Lower lobe of right lung (tissue), 2 donors: ENCODE measurements around the gene GNB1L. TPM values are rescaled to one million over a fixed set of nuclear protein-coding genes. Genes with fewer than 3 reads are reported as not detected.
A peak's percentile ranks its signal among the peaks of the same experiment; 100 is the strongest.

ENCODE experiments used
- ATAC-seq, 2 donors: fragments of 200-7000 bp; cut with Tn5 transposase; one replicate each; pipeline ENCODE4 v1.9.1; 2020 to 2022; ENCODE audit warnings: mild to moderate bottlenecking in 2 of 2, moderate library complexity in 2 of 2
- DNase-seq: peaks from one replicate; pipeline ENCODE4 v3.0.0-alpha.2; 2020
- H3K27ac ChIP-seq: fragments of 200-600 bp; one replicate; pipeline ENCODE4 v1.8.0; 2022
- H3K27me3 ChIP-seq: fragments of 200-600 bp; one replicate; pipeline ENCODE4 v1.8.0; 2022; ENCODE audit warnings: low read depth
- H3K36me3 ChIP-seq: fragments of 200-600 bp; one replicate; pipeline ENCODE4 v1.8.0; 2022; ENCODE audit warnings: mild to moderate bottlenecking
- H3K4me1 ChIP-seq: fragments of 200-600 bp; one replicate; pipeline ENCODE4 v1.8.0; 2022
- H3K4me3 ChIP-seq: fragments of 200-600 bp; one replicate; pipeline ENCODE4 v1.8.0; 2022; ENCODE audit warnings: mild to moderate bottlenecking
- H3K9me3 ChIP-seq: fragments of 200-600 bp; one replicate; pipeline ENCODE4 v1.8.0; 2022
- intact Hi-C: fragments of 100-400 bp; cut with DNase I; formaldehyde crosslinking; loops from one replicate; pipeline ENCODE4 v1.11.0; 2022
- total RNA-seq: library from RNA; stranded (reverse); fragmentation: NEBNext Ultra II Directional; extraction: Animal tissue kit (Norgen Biotek cat#: 25700); gene quantifications from one replicate; pipeline ENCODE4 v1.2.1, GENCODE V29; 2021
- TF ChIP-seq, protein P1 (sequence below): fragments of 200-600 bp; IDR thresholded peaks from one replicate; pipeline ENCODE4 v1.8.0; 2022; ENCODE audit warnings: antibody characterized with exemption, mild to moderate bottlenecking
- donor health status: DM: no; HTN: yes; CAD: no; lungs with severe emphysema.

GNB1L gene
- total RNA-seq, 1 donor from 2014 or later = 6.0 TPM

GRCh38 chr22:19896665-19897355, 42.1 kb upstream of the GNB1L start:
- intact Hi-C loops = no loop called here
- Histone ChIP-seq H3K4me1 (peaks cover 11% of the 10 kb centered on the region), H3K36me3 (peaks cover 59% of the 10 kb centered on the region), H3K4me3 (no peak overlapping the region), H3K9me3 (no peaks in the 10 kb centered on the region), H3K27ac (no peak overlapping the region), H3K27me3 (no peaks in the 10 kb centered on the region)
- TF ChIP-seq, protein P1, sequence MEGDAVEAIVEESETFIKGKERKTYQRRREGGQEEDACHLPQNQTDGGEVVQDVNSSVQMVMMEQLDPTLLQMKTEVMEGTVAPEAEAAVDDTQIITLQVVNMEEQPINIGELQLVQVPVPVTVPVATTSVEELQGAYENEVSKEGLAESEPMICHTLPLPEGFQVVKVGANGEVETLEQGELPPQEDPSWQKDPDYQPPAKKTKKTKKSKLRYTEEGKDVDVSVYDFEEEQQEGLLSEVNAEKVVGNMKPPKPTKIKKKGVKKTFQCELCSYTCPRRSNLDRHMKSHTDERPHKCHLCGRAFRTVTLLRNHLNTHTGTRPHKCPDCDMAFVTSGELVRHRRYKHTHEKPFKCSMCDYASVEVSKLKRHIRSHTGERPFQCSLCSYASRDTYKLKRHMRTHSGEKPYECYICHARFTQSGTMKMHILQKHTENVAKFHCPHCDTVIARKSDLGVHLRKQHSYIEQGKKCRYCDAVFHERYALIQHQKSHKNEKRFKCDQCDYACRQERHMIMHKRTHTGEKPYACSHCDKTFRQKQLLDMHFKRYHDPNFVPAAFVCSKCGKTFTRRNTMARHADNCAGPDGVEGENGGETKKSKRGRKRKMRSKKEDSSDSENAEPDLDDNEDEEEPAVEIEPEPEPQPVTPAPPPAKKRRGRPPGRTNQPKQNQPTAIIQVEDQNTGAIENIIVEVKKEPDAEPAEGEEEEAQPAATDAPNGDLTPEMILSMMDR = no peak
- DNase-seq (no peak), ATAC-seq (no peak)

DNA sequence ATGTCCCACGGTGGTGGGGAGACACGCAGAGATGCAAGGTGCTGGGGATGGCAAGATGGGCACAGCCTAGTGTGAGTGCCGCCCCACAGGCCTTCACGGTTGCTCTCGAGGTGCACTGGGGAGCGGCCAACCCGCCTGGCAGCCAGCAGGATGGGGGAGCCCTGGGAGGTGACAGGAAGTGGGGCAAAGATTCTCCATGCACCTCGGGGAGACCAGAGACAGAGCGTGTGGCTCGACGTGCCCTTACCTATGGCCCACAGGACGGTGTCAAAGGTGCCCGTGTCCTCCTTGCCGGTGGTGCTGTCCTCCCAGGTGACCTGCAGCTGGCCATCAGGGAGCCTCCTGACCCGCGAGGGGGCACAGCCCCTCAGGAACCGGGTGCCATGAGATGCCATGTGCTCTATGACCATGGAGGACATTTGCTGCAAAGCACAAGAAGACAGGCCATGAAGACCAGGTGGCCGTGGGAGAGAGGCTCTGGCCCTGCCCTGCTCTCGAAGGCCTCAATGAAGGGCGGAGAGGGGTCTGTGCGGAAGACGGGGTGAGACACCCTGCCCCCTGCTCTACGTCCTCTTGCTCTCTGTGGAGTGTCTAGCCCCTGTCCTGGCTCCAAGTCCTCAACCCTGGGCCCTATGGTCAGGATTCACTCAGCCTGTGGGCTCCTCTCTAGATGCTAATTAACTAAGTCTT, 40.6 kb upstream of the GNB1L start:
- H3K9me3 ChIP-seq = no peaks in the 10 kb centered on the region
- intact Hi-C loops = no loop called here
- TF ChIP-seq, protein P1 = no peak
- ATAC-seq (no peak), DNase-seq (no peak)
- H3K27ac ChIP-seq = no peak overlapping the region
- peaks cover 22% of the 10 kb centered on the region for H3K4me1 ChIP-seq
- H3K27me3 ChIP-seq = no peaks in the 10 kb centered on the region
- H3K4me3 ChIP-seq = no peak overlapping the region
- peaks cover 53% of the 10 kb centered on the region for H3K36me3 ChIP-seq

DNA sequence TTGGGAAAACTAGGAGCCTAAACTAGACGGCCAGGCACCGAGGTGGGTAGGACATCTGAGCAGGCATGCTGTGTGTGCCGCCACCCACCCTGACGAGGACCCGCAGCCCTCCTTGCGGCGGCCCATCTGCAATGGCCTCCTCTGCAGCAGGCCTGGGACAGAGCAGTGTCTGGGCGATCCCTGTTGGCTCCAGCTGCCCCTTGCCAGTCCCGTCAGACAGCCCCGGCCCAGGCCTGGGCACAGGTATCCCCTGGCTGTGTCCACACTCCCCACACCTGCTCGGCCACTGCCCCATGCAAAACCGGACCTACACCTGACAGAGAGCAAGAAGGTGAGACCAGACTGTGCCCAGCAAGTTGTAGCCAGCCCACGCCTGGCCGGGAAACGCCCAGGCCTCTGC, 38.7 kb upstream of the GNB1L start:
- no peaks in the 10 kb centered on the region for H3K9me3 ChIP-seq
- H3K27ac ChIP-seq = no peak overlapping the region
- peaks cover 22% of the 10 kb centered on the region for H3K4me1 ChIP-seq
- peaks cover 54% of the 10 kb centered on the region for H3K36me3 ChIP-seq
- ATAC-seq = no peak
- TF ChIP-seq, protein P1 = no peak
- H3K27me3 ChIP-seq = no peaks in the 10 kb centered on the region
- intact Hi-C loops = no loop called here
- DNase-seq = no peak
- H3K4me3 ChIP-seq = no peak overlapping the region

DNA sequence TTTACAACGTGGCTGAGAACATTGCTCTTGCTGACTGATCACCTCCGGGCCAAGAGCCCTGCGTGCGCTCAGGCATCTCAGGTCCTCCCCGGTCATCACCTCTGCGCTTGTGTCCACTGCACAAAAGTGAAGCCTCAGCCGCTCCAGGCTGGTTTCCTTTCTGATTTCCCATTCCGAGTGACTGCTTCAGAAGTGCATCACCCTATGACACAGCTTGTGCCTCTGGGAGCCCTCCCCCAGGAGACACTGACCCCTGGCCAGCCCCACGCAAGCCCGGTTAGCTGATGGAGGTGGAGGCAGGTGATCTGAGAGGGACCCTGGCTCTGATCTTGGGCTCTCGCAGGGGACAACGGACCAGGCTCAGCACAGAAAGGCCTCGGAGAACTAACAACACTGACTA, 38.3 kb upstream of the GNB1L start:
- Histone ChIP-seq H3K4me1 (peaks cover 22% of the 10 kb centered on the region), H3K27ac (peak overlapping the region; percentile 66), H3K27me3 (no peaks in the 10 kb centered on the region), H3K9me3 (no peaks in the 10 kb centered on the region), H3K4me3 (no peak overlapping the region), H3K36me3 (peaks cover 49% of the 10 kb centered on the region)
- intact Hi-C loops = no loop called here
- DNase-seq (no peak), ATAC-seq (no peak)
- TF ChIP-seq, protein P1 = no peak

- ATAC-seq (peak in 1 of 2 donors; percentile 15), DNase-seq (no peak)
- TF ChIP-seq, protein P1 = no peak
- intact Hi-C loops = no loop called here
- H3K4me1 ChIP-seq = peaks cover 25% of the 10 kb centered on the region
- peaks cover 44% of the 10 kb centered on the region for H3K36me3 ChIP-seq
- H3K9me3 ChIP-seq = no peaks in the 10 kb centered on the region
- H3K27me3 ChIP-seq = no peaks in the 10 kb centered on the region
- H3K4me3 ChIP-seq = peak overlapping the region; percentile 16
- peak overlapping the region; percentile 66 for H3K27ac ChIP-seq
These were observed 37.7 kb upstream of the GNB1L start for GRCh38 chr22:19892257-19892879.
